GM12873 (cell line): ENCODE data around the gene SEPTIN8.

Experiments
- TF ChIP-seq, protein P1 (sequence below): IDR thresholded peaks from 2 replicates; pipeline ENCODE4 v1.5.1; 2012; ENCODE audit warnings: low read depth, mild to moderate bottlenecking, moderate library complexity, low read length, control low read depth; ENCODE audit not compliant: insufficient read depth; ENCODE audit errors: missing control alignments

The SEPTIN8 gene

DNA sequence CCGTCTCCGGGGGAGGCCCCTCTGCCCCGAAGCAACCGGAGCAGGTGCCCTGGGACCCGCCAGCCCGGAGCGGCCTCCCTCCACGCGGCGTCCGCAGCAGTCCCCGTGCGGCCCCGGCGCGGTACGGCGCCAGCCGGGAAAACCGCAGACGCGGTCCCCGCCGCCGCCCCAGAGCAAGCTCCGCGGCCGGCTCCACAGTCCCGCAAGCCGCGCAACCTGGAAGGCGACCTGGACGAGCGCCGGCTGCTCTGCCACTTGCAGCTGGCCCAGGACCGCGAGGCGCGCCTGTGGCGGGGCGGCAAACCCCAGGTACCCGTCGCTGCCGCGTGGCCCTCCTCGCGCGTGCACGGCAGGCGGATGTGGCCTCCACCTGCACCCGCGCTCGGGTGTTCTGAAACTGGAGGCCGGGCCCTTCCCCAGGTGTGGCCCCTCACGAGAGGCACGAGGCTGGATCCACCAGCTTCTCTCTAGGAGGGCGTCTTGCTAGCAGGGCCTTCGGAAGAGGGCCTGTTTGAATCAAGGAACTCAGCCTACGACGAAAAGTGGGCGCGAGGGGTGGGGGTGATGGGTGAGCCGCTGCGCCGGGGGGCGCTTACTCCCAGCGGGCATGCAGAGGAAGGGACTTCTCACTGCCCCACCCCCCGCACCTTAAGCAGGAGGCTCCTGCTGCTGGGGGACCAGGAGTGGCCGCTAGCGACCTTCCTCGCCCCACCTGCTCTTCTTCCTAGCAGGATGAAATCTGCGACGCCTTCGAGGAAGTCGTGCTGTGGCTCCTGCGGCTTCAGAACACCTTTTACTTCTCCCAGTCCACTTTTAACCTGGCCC is 29.2 kb downstream of the SEPTIN8 start:
- TF ChIP-seq, protein P1, sequence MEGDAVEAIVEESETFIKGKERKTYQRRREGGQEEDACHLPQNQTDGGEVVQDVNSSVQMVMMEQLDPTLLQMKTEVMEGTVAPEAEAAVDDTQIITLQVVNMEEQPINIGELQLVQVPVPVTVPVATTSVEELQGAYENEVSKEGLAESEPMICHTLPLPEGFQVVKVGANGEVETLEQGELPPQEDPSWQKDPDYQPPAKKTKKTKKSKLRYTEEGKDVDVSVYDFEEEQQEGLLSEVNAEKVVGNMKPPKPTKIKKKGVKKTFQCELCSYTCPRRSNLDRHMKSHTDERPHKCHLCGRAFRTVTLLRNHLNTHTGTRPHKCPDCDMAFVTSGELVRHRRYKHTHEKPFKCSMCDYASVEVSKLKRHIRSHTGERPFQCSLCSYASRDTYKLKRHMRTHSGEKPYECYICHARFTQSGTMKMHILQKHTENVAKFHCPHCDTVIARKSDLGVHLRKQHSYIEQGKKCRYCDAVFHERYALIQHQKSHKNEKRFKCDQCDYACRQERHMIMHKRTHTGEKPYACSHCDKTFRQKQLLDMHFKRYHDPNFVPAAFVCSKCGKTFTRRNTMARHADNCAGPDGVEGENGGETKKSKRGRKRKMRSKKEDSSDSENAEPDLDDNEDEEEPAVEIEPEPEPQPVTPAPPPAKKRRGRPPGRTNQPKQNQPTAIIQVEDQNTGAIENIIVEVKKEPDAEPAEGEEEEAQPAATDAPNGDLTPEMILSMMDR = no peak

DNA sequence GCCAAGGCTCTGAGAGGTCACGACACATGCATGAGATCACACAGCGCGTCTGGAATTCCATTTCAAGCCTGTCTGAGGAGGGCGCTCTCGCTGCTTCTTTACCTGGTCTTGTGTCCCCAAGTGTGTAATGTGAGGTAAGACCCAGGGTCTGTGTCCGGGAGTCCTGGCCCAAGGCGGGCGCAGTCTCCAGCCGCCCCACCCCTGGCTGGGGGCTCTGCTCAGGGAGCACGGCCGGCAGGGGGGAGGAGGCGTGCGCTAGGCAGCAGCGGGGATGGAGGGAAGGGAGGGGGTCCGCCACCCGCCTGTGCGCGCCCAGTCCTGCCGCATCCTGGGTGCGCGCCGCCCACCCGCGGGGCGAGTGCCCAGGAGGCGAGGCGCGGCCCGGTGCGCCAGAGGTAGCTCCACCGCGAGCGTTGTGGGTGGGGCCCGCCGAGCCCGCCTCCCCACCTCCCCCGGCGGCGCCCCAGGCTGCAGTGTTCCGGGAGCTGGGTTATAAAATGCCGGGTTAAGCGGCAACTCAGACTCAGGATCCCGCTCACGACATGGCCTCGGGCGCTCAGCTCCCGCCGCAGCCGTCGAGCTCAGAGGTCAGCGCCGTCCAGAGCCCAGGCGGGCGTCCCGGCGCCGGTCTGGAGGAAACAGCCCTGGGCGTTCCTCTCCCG is 30.0 kb downstream of the SEPTIN8 start, which contains the start of gene CCNI2:
Gene CCNI2, plus strand, starts transcription at position 473 of the 662 bp plus-strand sequence. Its CDS starts 70 bp downstream, at position 543.
- TF ChIP-seq, protein P1 = peak; percentile 59

DNA sequence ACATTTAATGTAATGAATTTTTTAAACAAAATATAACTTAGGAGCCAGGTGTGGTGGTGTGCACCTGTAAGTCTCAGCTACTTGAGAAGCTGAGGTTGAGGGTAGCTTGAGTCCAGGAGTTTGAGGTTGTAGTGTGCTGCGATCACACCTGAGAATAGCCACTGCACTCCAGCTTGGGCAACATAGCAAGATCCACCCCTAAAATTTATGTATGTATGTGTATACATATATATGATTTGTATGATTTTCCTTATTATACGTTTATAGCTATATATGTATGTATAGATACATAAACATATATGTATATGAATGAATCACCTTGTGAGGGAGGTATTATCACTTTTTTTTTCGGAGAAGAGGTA is 30.5 kb downstream of the SEPTIN8 start:
- TF ChIP-seq, protein P1 = no peak

DNA sequence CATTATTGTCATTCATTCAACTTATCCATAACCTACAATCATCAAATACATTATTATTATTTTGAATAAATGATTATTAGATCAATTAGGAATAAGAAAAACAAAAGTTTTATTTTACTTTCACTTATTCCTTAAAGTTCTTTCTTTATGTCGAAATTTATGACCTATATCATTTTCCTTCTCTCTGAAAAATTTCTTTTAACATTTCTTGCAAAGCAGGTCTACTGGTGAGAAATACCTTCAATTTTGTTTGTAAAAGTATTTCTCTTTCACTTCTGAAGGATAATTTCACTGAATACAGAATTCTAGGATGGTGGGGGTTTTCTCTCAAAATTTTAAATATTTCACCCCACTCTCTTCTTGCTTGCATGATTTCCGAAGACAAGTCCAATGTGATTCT is 32.4 kb downstream of the SEPTIN8 start:
- TF ChIP-seq, protein P1 = no peak

DNA sequence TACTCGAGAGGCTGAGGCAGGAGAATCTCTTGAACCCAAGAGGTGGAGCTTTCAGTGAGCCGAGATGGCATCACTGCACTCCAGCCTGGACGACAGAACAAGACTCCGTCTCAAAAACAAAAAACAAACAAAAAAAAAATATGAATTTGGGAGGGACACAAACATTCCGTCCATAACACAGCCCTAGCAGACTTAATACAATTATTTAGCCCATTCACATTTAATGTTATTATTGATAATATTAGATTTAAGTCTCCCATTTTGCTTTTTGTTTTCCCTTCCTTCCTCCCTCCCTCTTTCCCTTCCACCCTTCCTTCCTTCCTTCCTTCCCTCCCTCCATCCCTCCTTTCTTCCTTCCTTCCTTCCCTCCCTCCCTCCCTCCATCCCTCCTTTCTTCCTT is 34.4 kb downstream of the SEPTIN8 start:
- TF ChIP-seq, protein P1 = no peak

DNA sequence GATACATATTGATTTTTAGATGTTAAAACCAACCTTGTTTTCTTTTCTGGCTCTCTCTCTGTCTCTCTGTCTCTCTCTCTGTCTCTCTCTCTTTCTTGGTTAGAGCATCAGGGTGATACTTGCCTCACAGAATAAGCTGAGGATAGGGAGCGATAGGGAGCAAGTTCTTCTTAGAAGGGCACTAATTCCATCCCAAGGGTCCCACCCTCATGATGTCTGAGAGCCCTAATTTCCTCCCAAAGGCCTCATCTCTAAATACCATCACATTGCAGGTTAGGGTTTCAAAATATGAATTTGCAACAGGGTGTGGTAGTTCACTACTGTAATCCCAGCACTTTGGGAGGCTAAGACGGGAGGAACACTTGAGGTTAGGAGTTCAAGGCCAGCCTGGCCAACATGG is 34.9 kb downstream of the SEPTIN8 start:
- TF ChIP-seq, protein P1 = no peak

DNA sequence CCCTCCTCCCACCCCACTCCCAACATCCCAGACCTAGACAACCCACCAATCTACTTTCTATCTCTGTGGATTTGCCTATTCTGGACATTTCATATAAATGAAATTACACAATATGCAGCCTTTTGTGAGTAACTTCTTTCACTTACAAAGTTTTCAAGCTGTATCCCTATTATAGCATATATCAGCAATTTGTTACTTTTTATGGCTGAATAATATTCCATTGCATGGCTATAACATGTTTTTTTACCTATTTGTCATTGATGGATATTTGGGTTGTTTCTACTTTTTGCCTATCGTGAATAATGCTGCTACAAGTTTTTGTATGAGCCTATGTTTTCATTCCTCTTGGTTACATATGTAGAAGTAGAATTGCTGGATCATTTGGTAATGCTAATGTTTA is 37.8 kb downstream of the SEPTIN8 start:
- TF ChIP-seq, protein P1 = no peak
